SK-N-SH (cell line): Measurements from ENCODE around the gene SNX24.

Experiments
- CHD2 ChIP-seq: fragments of 150-350 bp; IDR thresholded peaks from 2 replicates; pipeline ENCODE4 v1.6.1; 2018; ENCODE audit warnings: low read length; ENCODE audit not compliant: partially characterized antibody
- JUND ChIP-seq: IDR thresholded peaks from 2 replicates; pipeline ENCODE4 v1.4.0; 2012
- RFX5 ChIP-seq: IDR thresholded peaks from 2 replicates; pipeline ENCODE4 v1.6.1; 2012; ENCODE audit warnings: mild to moderate bottlenecking, improper control_type of control experiment, low read length
- SIN3A ChIP-seq: IDR thresholded peaks from 2 replicates; pipeline ENCODE4 v1.6.1; 2012; ENCODE audit warnings: low read depth, mild to moderate bottlenecking, low read length, moderate library complexity, borderline replicate concordance
- YY1 ChIP-seq: IDR thresholded peaks from 2 replicates; pipeline ENCODE4 v1.4.0; 2012; ENCODE audit warnings: low read depth, mild to moderate bottlenecking
- TF ChIP-seq, protein P1 (sequence below): IDR thresholded peaks from 2 replicates; pipeline ENCODE4 v1.6.1; 2012; ENCODE audit warnings: mild to moderate bottlenecking, low read depth, low read length, moderate library complexity
- TF ChIP-seq, protein P2 (sequence below): fragments of 200-600 bp; sonication (generic); IDR thresholded peaks from 2 replicates; pipeline ENCODE4 v1.6.1; 2017; ENCODE audit warnings: antibody characterized with exemption, mild to moderate bottlenecking, moderate library complexity
- TF ChIP-seq, protein P3 (sequence below): IDR thresholded peaks from 2 replicates; pipeline ENCODE4 v1.4.0; 2012; ENCODE audit warnings: low read depth
- TF ChIP-seq, protein P4 (sequence below): fragments of 150-350 bp; IDR thresholded peaks from 2 replicates; pipeline ENCODE4 v1.6.1; 2017; ENCODE audit warnings: antibody characterized with exemption, low read length, low read depth, borderline replicate concordance
- TF ChIP-seq, protein P5 (sequence below): IDR thresholded peaks from 2 replicates; pipeline ENCODE4 v1.4.0; 2012; ENCODE audit warnings: low read depth, borderline replicate concordance

DNA sequence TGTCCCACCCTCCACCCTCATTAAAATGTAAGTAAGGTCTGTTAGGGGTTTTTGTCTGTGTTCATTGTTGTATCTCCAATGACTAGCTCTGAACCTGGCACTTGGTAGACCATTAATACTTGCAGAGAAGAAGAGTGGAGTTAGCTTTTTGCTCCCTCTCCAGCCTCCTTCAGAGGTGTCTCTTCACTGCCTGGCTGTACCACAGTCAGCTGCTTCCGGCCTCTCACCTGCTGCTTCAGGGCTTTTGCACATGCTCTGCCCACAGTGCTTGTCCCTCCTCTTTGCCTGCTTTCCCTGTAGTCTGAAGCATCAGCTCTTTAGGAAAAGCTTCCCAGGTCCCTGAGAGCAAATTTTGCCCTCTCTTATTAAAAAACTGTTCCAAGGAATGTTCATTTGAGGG, 83.6 kb downstream of the SNX24 start:
- TF ChIP-seq, protein P1, sequence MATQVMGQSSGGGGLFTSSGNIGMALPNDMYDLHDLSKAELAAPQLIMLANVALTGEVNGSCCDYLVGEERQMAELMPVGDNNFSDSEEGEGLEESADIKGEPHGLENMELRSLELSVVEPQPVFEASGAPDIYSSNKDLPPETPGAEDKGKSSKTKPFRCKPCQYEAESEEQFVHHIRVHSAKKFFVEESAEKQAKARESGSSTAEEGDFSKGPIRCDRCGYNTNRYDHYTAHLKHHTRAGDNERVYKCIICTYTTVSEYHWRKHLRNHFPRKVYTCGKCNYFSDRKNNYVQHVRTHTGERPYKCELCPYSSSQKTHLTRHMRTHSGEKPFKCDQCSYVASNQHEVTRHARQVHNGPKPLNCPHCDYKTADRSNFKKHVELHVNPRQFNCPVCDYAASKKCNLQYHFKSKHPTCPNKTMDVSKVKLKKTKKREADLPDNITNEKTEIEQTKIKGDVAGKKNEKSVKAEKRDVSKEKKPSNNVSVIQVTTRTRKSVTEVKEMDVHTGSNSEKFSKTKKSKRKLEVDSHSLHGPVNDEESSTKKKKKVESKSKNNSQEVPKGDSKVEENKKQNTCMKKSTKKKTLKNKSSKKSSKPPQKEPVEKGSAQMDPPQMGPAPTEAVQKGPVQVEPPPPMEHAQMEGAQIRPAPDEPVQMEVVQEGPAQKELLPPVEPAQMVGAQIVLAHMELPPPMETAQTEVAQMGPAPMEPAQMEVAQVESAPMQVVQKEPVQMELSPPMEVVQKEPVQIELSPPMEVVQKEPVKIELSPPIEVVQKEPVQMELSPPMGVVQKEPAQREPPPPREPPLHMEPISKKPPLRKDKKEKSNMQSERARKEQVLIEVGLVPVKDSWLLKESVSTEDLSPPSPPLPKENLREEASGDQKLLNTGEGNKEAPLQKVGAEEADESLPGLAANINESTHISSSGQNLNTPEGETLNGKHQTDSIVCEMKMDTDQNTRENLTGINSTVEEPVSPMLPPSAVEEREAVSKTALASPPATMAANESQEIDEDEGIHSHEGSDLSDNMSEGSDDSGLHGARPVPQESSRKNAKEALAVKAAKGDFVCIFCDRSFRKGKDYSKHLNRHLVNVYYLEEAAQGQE, result no peak
- TF ChIP-seq RFX5 (no peak), JUND (no peak), CHD2 (no peak), SIN3A (no peak), YY1 (no peak)
- TF ChIP-seq, protein P2, sequence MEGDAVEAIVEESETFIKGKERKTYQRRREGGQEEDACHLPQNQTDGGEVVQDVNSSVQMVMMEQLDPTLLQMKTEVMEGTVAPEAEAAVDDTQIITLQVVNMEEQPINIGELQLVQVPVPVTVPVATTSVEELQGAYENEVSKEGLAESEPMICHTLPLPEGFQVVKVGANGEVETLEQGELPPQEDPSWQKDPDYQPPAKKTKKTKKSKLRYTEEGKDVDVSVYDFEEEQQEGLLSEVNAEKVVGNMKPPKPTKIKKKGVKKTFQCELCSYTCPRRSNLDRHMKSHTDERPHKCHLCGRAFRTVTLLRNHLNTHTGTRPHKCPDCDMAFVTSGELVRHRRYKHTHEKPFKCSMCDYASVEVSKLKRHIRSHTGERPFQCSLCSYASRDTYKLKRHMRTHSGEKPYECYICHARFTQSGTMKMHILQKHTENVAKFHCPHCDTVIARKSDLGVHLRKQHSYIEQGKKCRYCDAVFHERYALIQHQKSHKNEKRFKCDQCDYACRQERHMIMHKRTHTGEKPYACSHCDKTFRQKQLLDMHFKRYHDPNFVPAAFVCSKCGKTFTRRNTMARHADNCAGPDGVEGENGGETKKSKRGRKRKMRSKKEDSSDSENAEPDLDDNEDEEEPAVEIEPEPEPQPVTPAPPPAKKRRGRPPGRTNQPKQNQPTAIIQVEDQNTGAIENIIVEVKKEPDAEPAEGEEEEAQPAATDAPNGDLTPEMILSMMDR, result no peak
- TF ChIP-seq, protein P3, sequence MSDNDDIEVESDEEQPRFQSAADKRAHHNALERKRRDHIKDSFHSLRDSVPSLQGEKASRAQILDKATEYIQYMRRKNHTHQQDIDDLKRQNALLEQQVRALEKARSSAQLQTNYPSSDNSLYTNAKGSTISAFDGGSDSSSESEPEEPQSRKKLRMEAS, result no peak
- TF ChIP-seq, protein P4, sequence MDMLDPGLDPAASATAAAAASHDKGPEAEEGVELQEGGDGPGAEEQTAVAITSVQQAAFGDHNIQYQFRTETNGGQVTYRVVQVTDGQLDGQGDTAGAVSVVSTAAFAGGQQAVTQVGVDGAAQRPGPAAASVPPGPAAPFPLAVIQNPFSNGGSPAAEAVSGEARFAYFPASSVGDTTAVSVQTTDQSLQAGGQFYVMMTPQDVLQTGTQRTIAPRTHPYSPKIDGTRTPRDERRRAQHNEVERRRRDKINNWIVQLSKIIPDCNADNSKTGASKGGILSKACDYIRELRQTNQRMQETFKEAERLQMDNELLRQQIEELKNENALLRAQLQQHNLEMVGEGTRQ, result no peak
- TF ChIP-seq, protein P5, sequence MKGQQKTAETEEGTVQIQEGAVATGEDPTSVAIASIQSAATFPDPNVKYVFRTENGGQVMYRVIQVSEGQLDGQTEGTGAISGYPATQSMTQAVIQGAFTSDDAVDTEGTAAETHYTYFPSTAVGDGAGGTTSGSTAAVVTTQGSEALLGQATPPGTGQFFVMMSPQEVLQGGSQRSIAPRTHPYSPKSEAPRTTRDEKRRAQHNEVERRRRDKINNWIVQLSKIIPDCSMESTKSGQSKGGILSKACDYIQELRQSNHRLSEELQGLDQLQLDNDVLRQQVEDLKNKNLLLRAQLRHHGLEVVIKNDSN, result no peak
